ENCODE measurements around the gene MAGI2.

MAGI2 gene

GRCh38 chr7:79453558-79454360, at the start of gene MAGI2:
MAGI2 (minus strand) TSS chr7:79453667; CDS start chr7:79453320, 347 bp downstream.
- TF ChIP-seq CTCF (IDR thresholded peaks at IDR 0.05; ENCODE audit: insufficient read depth, low read length, missing control alignments) = no peak
- ChIA-PET POLR2A (interaction anchor here (1.2 kb wide), 1 partner anchor 23 kb away, joined by 4 read pairs; no protein-coding TSS in a partner anchor), CTCF (interaction anchor here (1.0 to 1.4 kb wide), 2 partner anchors 155 to 593 kb away, joined by 3 to 4 read pairs; no protein-coding TSS in a partner anchor)
- DNase-seq (ENCODE audit: low read depth, low spot score) = no peak
- peak within 1 kb of the TSS; percentile 80 for H3K4me3 ChIP-seq (ENCODE audit: low read depth, low read length)

GRCh38 chr7:79502151-79502550, 48.7 kb upstream of the MAGI2 start:
- POLR2A ChIA-PET = no interaction called here
- no peak for DNase-seq (ENCODE audit: low read depth, low spot score)
- TF ChIP-seq CTCF (IDR thresholded peaks at IDR 0.05; ENCODE audit: insufficient read depth, low read length, missing control alignments) = no peak
- H3K4me3 ChIP-seq (ENCODE audit: low read depth, low read length) = no peak overlapping the region
- CTCF ChIA-PET = no interaction called here

- no peak for TF ChIP-seq CTCF (IDR thresholded peaks at IDR 0.05; ENCODE audit: insufficient read depth, low read length, missing control alignments)
- no peak for DNase-seq (ENCODE audit: low read depth, low spot score)
- H3K4me3 ChIP-seq (ENCODE audit: low read depth, low read length) = no peak overlapping the region
- POLR2A ChIA-PET = no interaction called here
- CTCF ChIA-PET = no interaction called here
These were observed 47.3 kb upstream of the MAGI2 start for GRCh38 chr7:79500759-79501158.

GRCh38 chr7:79497728-79498127, 44.3 kb upstream of the MAGI2 start:
- no peak for DNase-seq (ENCODE audit: low read depth, low spot score)
- H3K4me3 ChIP-seq (ENCODE audit: low read depth, low read length) = no peak overlapping the region
- POLR2A ChIA-PET = no interaction called here
- no peak for TF ChIP-seq CTCF (IDR thresholded peaks at IDR 0.05; ENCODE audit: insufficient read depth, low read length, missing control alignments)
- CTCF ChIA-PET = no interaction called here

- H3K4me3 ChIP-seq (ENCODE audit: low read depth, low read length) = no peak overlapping the region
- ChIA-PET CTCF (no interaction called here), POLR2A (interaction anchor here (0.7 kb wide), 1 partner anchor 75 kb away, joined by 3 read pairs; no protein-coding TSS in a partner anchor)
- TF ChIP-seq CTCF (IDR thresholded peaks at IDR 0.05; ENCODE audit: insufficient read depth, low read length, missing control alignments) = no peak
- DNase-seq (ENCODE audit: low read depth, low spot score) = peak; percentile 42
These were observed 42.2 kb upstream of the MAGI2 start for GRCh38 chr7:79495544-79496272.

GRCh38 chr7:79494046-79494445, 40.6 kb upstream of the MAGI2 start:
- H3K4me3 ChIP-seq (ENCODE audit: low read depth, low read length) = no peak overlapping the region
- TF ChIP-seq CTCF (IDR thresholded peaks at IDR 0.05; ENCODE audit: insufficient read depth, low read length, missing control alignments) = no peak
- no peak for DNase-seq (ENCODE audit: low read depth, low spot score)
- CTCF ChIA-PET = no interaction called here
- POLR2A ChIA-PET = no interaction called here
